ENCODE results near the gene ZMAT3. TPM values are rescaled to one million over a fixed set of nuclear protein-coding genes. Genes with fewer than 3 reads are reported as not detected.
"Not testable (repeated sequence)": the region's sequence is repeated elsewhere in the genome, so short reads cannot be mapped to it uniquely, and the experiment has no call there.

ZMAT3 gene
- polyA plus RNA-seq, 4 donors: 1.6 to 4.2 (median 2.0) TPM

DNA sequence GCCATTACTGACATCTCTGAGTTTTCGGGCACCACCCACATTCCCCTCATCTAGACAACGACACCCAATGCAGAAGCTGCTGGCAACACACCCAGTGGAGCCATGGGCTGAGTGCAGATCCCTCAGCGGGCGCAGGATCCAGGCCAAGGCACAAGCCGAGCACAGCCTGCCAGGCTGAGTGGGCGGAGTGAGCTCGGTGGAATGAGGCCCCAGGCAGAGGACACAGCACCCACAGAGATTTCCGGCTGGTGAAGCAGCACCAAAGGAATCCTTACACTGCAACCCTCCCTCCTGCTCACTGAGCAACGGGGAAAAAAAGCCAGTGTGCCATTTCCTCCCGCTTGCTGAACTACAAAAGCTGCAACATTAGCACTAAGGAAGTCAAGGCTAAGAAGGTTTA lies 34.3 kb downstream of the ZMAT3 start:
- Histone ChIP-seq H3K36me3 (ENCODE audit: control insufficient read depth in 3 of 3, insufficient read depth in 2 of 3, low read depth in 1 of 3, low read length in 3 of 3) (peaks cover 0 to 3% (median 0%) of the 10 kb centered on the region in 3 donors), H3K4me3 (ENCODE audit: low read depth in 1 of 3, low read length in 3 of 3) (no peak overlapping the region), H3K4me1 (ENCODE audit: control insufficient read depth in 3 of 3, insufficient read depth in 2 of 3, low read depth in 1 of 3, low read length in 2 of 3) (no peaks in the 10 kb centered on the region), H3K27ac (ENCODE audit: low read depth in 1 of 3, low read length in 2 of 3) (peak overlapping the region in 1 of 3 donors; percentile 39), H3K27me3 (ENCODE audit: control insufficient read depth in 3 of 3, insufficient read depth in 3 of 3, low read length in 3 of 3) (no peaks in the 10 kb centered on the region), H3K9me3 (ENCODE audit: control insufficient read depth in 2 of 2, insufficient read depth in 1 of 2, low read depth in 1 of 2, low read length in 1 of 2) (peaks cover 0 to 7% of the 10 kb centered on the region in 2 donors)
- no peak for FAIRE-seq
- DNase-seq: no peak
- 67 to 81% (median 78%) methylated on average over 10 of the region's 10 CpGs for WGBS, 3 donors

DNA sequence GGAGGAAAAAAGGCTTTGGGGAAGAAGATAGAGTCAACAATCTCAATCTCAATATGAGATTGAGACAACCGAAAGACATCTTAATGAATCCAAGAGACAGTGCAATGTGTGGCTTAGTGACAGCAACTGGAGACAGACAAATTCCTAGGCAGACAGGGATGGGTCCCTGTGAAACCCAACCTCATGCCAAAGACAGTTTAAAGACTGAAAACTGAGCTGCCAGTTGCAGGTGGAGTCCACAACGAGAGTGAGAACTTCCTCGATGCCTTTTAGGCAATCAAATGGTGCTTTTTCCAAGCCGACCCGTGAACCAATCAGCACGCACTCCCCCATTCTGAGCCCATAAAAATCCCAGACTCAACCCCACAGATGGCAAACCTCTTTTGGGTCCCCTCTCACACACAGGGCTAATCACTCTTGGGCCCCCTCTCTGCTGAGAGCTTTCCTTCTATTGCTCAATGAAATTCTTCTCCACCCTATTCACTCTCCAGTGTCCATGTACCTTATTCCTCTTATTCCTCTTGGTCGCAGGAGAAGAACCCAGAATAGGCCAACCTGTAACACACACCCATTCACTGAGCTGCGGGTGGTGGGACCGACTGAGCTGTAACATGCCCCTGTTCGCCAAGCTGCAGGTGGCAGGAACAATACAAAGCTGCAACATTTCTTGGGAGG lies 34.8 kb downstream of the ZMAT3 start:
- 94 to 95% (median 94%) methylated on average over 10 of the region's 10 CpGs for WGBS, 3 donors
- Histone ChIP-seq H3K36me3 (ENCODE audit: control insufficient read depth in 3 of 3, insufficient read depth in 2 of 3, low read depth in 1 of 3, low read length in 3 of 3) (peaks cover 0 to 3% (median 0%) of the 10 kb centered on the region in 3 donors), H3K27me3 (ENCODE audit: control insufficient read depth in 3 of 3, insufficient read depth in 3 of 3, low read length in 3 of 3) (no peaks in the 10 kb centered on the region), H3K4me1 (ENCODE audit: control insufficient read depth in 3 of 3, insufficient read depth in 2 of 3, low read depth in 1 of 3, low read length in 2 of 3) (no peaks in the 10 kb centered on the region), H3K27ac (ENCODE audit: low read depth in 1 of 3, low read length in 2 of 3) (peak overlapping the region in 1 of 3 donors; percentile 39), H3K4me3 (ENCODE audit: low read depth in 1 of 3, low read length in 3 of 3) (no peak overlapping the region), H3K9me3 (ENCODE audit: control insufficient read depth in 2 of 2, insufficient read depth in 1 of 2, low read depth in 1 of 2, low read length in 1 of 2) (peaks cover 0 to 10% of the 10 kb centered on the region in 2 donors)
- no peak for FAIRE-seq
- DNase-seq: no peak

DNA sequence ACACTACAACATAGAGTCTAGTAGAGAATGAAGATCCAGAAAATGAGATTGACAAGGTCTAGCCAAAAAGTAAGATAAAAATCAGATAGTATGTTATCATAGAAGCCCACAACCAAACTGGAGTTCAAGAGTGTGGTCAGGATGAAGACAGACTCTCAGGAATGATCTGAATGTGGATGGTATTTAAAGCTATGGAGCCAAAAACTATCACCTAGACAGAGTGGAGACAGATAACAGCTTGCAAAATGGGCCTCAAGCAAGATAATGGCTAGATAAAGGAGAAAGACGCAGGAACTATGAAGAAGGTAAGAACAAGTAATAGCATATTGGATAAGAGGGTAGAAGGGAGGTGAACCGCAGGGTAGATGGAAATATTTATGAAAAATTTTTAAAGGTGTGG lies 35.4 kb downstream of the ZMAT3 start:
- H3K9me3 ChIP-seq (ENCODE audit: control insufficient read depth in 2 of 2, insufficient read depth in 1 of 2, low read depth in 1 of 2, low read length in 1 of 2): peaks cover 0 to 10% of the 10 kb centered on the region in 2 donors
- H3K4me3 ChIP-seq (ENCODE audit: low read depth in 1 of 3, low read length in 3 of 3): no peak overlapping the region
- no peaks in the 10 kb centered on the region for H3K4me1 ChIP-seq (ENCODE audit: control insufficient read depth in 3 of 3, insufficient read depth in 2 of 3, low read depth in 1 of 3, low read length in 2 of 3)
- FAIRE-seq (no peak), DNase-seq (no peak)
- no peaks in the 10 kb centered on the region for H3K27me3 ChIP-seq (ENCODE audit: control insufficient read depth in 3 of 3, insufficient read depth in 3 of 3, low read length in 3 of 3)
- 93 to 100% (median 97%) methylated on average over 2 of the region's 2 CpGs for WGBS, 3 donors
- peaks cover 0 to 3% (median 0%) of the 10 kb centered on the region in 3 donors for H3K36me3 ChIP-seq (ENCODE audit: control insufficient read depth in 3 of 3, insufficient read depth in 2 of 3, low read depth in 1 of 3, low read length in 3 of 3)
- no peak overlapping the region for H3K27ac ChIP-seq (ENCODE audit: low read depth in 1 of 3, low read length in 2 of 3)

DNA sequence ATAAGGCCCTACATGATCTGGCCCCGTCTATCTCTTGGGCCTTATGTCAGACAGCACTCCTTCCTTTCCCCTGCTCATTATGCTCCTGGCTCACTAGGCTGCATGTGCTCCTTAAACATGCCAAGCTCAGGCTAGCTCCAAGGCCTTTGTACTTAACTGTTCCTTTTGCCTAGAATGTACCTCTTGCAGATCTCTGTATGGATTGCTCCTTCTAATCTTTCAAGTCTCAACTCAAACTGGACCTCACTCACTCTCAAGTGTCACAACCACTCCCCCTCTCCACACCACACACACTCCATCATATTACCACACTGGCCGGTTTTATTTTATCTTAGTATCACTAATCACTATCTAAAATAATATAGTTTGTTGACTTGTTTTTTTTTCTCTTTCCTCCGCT lies 36.4 kb downstream of the ZMAT3 start:
- 75 to 89% (median 85%) methylated on average over 3 of the region's 3 CpGs for WGBS, 3 donors
- Histone ChIP-seq H3K27ac (ENCODE audit: low read depth in 1 of 3, low read length in 2 of 3) (no peak overlapping the region), H3K27me3 (ENCODE audit: control insufficient read depth in 3 of 3, insufficient read depth in 3 of 3, low read length in 3 of 3) (no peaks in the 10 kb centered on the region)

DNA sequence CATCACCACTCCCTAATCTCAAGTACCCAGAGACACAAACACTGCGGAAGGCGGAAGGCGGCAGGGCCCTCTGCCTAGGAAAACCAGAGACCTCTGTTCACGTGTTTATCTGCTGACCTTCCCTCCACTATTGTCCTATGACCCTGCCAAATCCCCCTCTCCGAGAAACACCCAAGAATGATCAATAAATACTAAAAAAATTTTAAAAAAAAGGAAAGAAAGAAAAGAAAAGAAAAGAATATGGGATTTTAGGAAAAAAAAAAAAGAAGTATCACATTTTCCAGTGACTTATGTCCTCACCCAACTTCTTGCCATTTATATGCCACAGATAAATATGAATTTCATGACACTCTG lies 38.3 kb downstream of the ZMAT3 start:
- H3K9me3 ChIP-seq (ENCODE audit: control insufficient read depth in 2 of 2, insufficient read depth in 1 of 2, low read depth in 1 of 2, low read length in 1 of 2): peaks cover 0 to 10% of the 10 kb centered on the region in 2 donors
- not testable (repeated sequence) for H3K27me3 ChIP-seq (ENCODE audit: control insufficient read depth in 3 of 3, insufficient read depth in 3 of 3, low read length in 3 of 3); DNase-seq; H3K4me3 ChIP-seq (ENCODE audit: low read depth in 1 of 3, low read length in 3 of 3); FAIRE-seq; H3K4me1 ChIP-seq (ENCODE audit: control insufficient read depth in 3 of 3, insufficient read depth in 2 of 3, low read depth in 1 of 3, low read length in 2 of 3); H3K27ac ChIP-seq (ENCODE audit: low read depth in 1 of 3, low read length in 2 of 3); H3K36me3 ChIP-seq (ENCODE audit: control insufficient read depth in 3 of 3, insufficient read depth in 2 of 3, low read depth in 1 of 3, low read length in 3 of 3)
- 50 to 69% (median 65%) methylated on average over 4 to 5 of the region's 5 CpGs for WGBS, 3 donors

More for the DNA sequence above, 36.4 kb downstream of the ZMAT3 start:
- no peak overlapping the region for H3K4me3 ChIP-seq (ENCODE audit: low read depth in 1 of 3, low read length in 3 of 3)
- FAIRE-seq (no peak), DNase-seq (no peak)
- H3K4me1 ChIP-seq (ENCODE audit: control insufficient read depth in 3 of 3, insufficient read depth in 2 of 3, low read depth in 1 of 3, low read length in 2 of 3): no peaks in the 10 kb centered on the region
- peaks cover 0 to 3% (median 2%) of the 10 kb centered on the region in 3 donors for H3K36me3 ChIP-seq (ENCODE audit: control insufficient read depth in 3 of 3, insufficient read depth in 2 of 3, low read depth in 1 of 3, low read length in 3 of 3)
- H3K9me3 ChIP-seq (ENCODE audit: control insufficient read depth in 2 of 2, insufficient read depth in 1 of 2, low read depth in 1 of 2, low read length in 1 of 2): peaks cover 0 to 10% of the 10 kb centered on the region in 2 donors

DNA sequence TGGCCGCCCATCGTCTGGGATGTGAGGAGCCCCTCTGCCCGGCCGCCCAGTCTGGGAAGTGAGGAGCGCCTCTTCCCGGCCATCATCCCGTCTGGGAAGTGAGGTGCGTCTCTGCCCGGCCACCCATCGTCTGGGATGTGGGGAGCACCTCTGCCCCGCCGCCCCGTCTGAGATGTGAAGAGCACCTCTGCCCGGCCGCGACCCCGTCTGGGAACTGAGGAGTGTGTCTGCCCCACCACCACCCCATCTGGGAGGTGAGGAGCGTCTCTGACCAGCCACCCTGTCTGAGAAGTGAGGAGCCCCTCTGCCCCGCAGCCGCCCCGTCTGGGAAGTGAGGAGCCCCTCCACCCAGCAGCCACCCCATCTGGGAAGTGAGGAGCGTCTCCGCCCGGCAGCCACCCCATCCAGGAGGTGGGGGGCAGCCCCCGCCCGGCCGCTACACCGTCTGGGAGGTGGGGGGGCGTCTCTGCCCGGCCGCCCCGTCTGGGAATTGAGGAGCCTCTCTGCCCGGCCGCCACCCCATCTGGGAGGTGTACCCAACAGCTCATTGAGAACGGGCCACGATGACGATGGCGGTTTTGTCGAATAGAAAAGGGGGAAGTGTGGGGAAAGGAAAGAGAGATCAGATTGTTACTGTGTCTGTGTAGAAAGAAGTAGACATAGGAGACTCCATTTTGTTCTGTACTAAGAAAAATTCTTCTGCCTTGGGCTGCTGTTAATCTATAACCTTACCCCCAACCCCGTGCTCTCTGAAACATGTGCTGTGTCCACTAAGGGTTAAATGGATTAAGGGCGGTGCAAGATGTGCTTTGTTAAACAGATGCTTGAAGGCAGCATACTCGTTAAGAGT lies 38.9 kb downstream of the ZMAT3 start:
- not testable (repeated sequence) for H3K36me3 ChIP-seq (ENCODE audit: control insufficient read depth in 3 of 3, insufficient read depth in 2 of 3, low read depth in 1 of 3, low read length in 3 of 3); H3K27ac ChIP-seq (ENCODE audit: low read depth in 1 of 3, low read length in 2 of 3); H3K4me1 ChIP-seq (ENCODE audit: control insufficient read depth in 3 of 3, insufficient read depth in 2 of 3, low read depth in 1 of 3, low read length in 2 of 3); H3K4me3 ChIP-seq (ENCODE audit: low read depth in 1 of 3, low read length in 3 of 3); H3K27me3 ChIP-seq (ENCODE audit: control insufficient read depth in 3 of 3, insufficient read depth in 3 of 3, low read length in 3 of 3); DNase-seq; FAIRE-seq
- peaks cover 0 to 10% of the 10 kb centered on the region in 2 donors for H3K9me3 ChIP-seq (ENCODE audit: control insufficient read depth in 2 of 2, insufficient read depth in 1 of 2, low read depth in 1 of 2, low read length in 1 of 2)
- WGBS, 3 donors: 89 to 96% (median 90%) methylated on average over 27 to 40 of the region's 42 CpGs

DNA sequence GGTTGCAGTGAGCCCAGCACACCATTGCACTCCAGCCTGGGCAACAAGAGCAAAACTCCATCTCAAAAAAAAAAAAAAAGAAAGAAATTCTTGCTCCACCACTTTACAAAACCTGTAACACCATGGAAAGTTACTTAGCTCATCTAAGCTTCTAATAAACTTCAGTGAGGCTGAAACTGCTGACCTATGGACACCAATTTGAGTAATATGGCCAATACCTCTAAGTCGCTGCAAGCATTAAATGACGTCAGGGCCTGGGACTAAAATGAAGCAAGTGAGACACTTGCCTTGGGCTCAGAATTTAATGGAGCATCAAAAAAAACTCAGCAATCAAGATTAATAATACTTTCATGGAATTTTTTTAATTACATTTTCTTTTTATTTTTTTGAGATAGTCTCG lies 42.5 kb downstream of the ZMAT3 start:
- no peaks in the 10 kb centered on the region for H3K27me3 ChIP-seq (ENCODE audit: control insufficient read depth in 3 of 3, insufficient read depth in 3 of 3, low read length in 3 of 3)
- H3K27ac ChIP-seq (ENCODE audit: low read depth in 1 of 3, low read length in 2 of 3): no peak overlapping the region
- no peak overlapping the region for H3K4me3 ChIP-seq (ENCODE audit: low read depth in 1 of 3, low read length in 3 of 3)
- H3K9me3 ChIP-seq (ENCODE audit: control insufficient read depth in 2 of 2, insufficient read depth in 1 of 2, low read depth in 1 of 2, low read length in 1 of 2): peaks cover 0 to 7% of the 10 kb centered on the region in 2 donors
- FAIRE-seq (no peak), DNase-seq (no peak)
- H3K4me1 ChIP-seq (ENCODE audit: control insufficient read depth in 3 of 3, insufficient read depth in 2 of 3, low read depth in 1 of 3, low read length in 2 of 3): no peaks in the 10 kb centered on the region
- H3K36me3 ChIP-seq (ENCODE audit: control insufficient read depth in 3 of 3, insufficient read depth in 2 of 3, low read depth in 1 of 3, low read length in 3 of 3): peaks cover 0 to 5% (median 2%) of the 10 kb centered on the region in 3 donors
- 95 to 96% (median 96%) methylated on average over 3 of the region's 3 CpGs for WGBS, 3 donors

DNA sequence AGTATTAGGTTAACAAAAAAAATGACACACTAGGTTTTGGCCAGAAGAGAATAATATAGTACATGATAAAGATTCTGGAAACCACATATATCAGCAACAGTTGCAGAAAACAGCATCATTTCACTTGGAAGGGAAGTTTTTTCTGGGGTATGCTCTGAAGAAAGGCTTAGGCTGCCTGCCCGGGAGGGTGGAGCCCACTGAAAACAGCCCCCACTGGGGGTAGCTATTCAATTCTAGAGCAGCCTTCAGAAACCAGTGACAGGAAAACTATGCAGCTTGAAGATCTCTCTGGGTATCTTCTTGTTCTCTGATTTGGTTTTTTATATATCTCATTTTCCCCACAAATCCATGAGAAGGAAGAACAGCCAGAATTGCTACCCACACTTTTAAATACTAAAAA lies 43.2 kb downstream of the ZMAT3 start:
- Histone ChIP-seq H3K27me3 (ENCODE audit: control insufficient read depth in 3 of 3, insufficient read depth in 3 of 3, low read length in 3 of 3) (no peaks in the 10 kb centered on the region), H3K4me3 (ENCODE audit: low read depth in 1 of 3, low read length in 3 of 3) (no peak overlapping the region), H3K27ac (ENCODE audit: low read depth in 1 of 3, low read length in 2 of 3) (no peak overlapping the region), H3K9me3 (ENCODE audit: control insufficient read depth in 2 of 2, insufficient read depth in 1 of 2, low read depth in 1 of 2, low read length in 1 of 2) (peaks cover 0 to 7% of the 10 kb centered on the region in 2 donors), H3K4me1 (ENCODE audit: control insufficient read depth in 3 of 3, insufficient read depth in 2 of 3, low read depth in 1 of 3, low read length in 2 of 3) (no peaks in the 10 kb centered on the region), H3K36me3 (ENCODE audit: control insufficient read depth in 3 of 3, insufficient read depth in 2 of 3, low read depth in 1 of 3, low read length in 3 of 3) (peaks cover 0 to 5% (median 2%) of the 10 kb centered on the region in 3 donors)
- no peak for DNase-seq
- FAIRE-seq: no peak
- WGBS, 3 donors: 56 to 95% (median 89%) methylated on average over 1 of the region's 1 CpG
